Measurements from ENCODE around the gene CNTNAP5. TPM values are rescaled to one million over a fixed set of nuclear protein-coding genes. Genes with fewer than 3 reads are reported as not detected.

Gene CNTNAP5
- total and polyA plus RNA-seq, 2 of the 13 experiments (the other 11 are each of a cell fraction or from before 2014, with no cell fraction given): not detected

DNA sequence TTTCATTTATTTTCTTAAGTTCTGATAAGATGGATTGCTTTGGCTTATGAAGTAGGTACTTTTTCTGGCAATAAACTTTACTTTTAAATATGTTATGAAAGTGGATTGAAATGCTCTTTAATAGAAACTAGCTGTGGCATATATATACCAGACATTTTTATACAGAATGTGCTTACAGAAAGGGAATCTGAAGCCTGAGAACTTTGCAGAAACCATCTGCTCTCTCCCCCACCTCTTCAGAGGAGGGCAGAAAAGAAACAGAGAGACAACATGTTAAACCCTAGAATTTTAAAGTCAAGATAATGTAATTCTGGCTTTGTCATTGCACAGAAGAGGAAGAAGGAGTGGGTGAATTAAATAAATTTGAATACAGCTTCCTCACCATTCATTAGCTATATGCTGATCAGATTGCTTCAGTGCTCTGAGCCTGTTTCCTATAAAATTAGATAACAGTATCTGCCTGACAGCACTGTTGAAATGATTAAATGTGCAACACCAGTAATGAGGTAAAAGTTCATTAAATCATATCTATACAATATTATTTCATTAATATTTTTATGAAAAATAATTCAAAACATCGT lies 247.3 kb downstream of the CNTNAP5 start (continued):
- TF ChIP-seq NCOR1 (IDR thresholded peaks at IDR 0.05; ENCODE audit: borderline replicate concordance, low read length): no peak

DNA sequence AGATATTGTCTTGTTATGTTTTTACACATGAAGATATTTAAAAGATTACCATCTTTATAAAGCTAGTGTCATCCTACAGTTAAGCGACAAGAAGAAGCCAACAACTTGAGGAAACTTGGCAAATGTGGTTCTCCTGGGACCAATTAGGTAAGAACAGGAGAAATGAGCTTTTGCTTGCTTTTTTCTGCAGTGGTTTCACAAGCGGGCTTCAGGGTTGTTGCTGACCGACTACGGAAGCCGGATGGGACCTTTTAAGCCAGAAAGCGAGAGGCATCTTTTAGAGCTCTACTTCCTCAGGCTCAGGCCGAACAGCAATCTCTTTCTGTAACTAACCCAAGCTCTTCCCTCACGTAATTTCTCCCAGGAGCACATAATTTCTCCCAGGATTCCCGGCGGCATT lies 256.5 kb downstream of the CNTNAP5 start:
- Histone ChIP-seq H3K4me2 (ENCODE audit: low read depth, low read length) (no peak overlapping the region), H3K27ac (ENCODE audit: extremely low read length, insufficient read depth, low read length) (no peak overlapping the region), H3K4me3 (replicated peaks in 1 of 3; ENCODE audit: insufficient read depth in 1 of 3, low read depth in 2 of 3, low read length in 3 of 3) (no peak overlapping the region), H3K9ac (ENCODE audit: insufficient read depth, low read depth, low read length) (no peak overlapping the region), H4K20me1 (ENCODE audit: insufficient read depth, low read length) (no peaks in the 10 kb centered on the region), H3K4me1 (ENCODE audit: insufficient read depth, low read length) (no peaks in the 10 kb centered on the region), H3K79me2 (ENCODE audit: insufficient read depth, low read length) (no peaks in the 10 kb centered on the region), H2AFZ (ENCODE audit: low read length) (no peak overlapping the region), H3K9me3 (ENCODE audit: low read length) (no peaks in the 10 kb centered on the region), H3K27me3 (ENCODE audit: control insufficient read depth in 1 of 2, insufficient read depth in 2 of 2, low read length in 2 of 2) (no peaks in the 10 kb centered on the region), H3K36me3 (replicated peaks in 1 of 2; ENCODE audit: control insufficient read depth in 1 of 2, insufficient read depth in 2 of 2, low read length in 2 of 2) (no peaks in the 10 kb centered on the region)
- ChIA-PET CTCF (ENCODE audit: low intra/inter-chr PET ratio, low total read pairs) (no interaction called here), POLR2A (no interaction called here)
- DNase-seq (ENCODE audit: low spot score) (no peak), ATAC-seq (no peak), FAIRE-seq (no peak)
- in situ Hi-C loops (cut with HindIII; ENCODE audit: extremely low pct_ligation_motif_present, low pct_unique_long_range_greater_than_20kb) (no loop called here), intact Hi-C loops (cut with micrococcal nuclease; ENCODE audit: unreplicated experiment) (no loop called here)
- WGBS (ENCODE audit: low lambda C conversion rate): 17% methylated on average over 9 of the region's 10 CpGs
- BruUV-seq (replicated peaks): no TSS peak
- TF ChIP-seq CHD2 (IDR thresholded peaks at IDR 0.05; ENCODE audit: low read depth, low read length) (no peak), SP1 (IDR thresholded peaks at IDR 0.05) (no peak), SP1 (CRISPR knock-in tag; IDR thresholded peaks at IDR 0.05) (no peak), ZNF747 (CRISPR knock-in tag; IDR thresholded peaks at IDR 0.05; ENCODE audit: borderline replicate concordance) (no peak), ARHGAP35 (CRISPR knock-in tag; IDR thresholded peaks at IDR 0.05; ENCODE audit: borderline replicate concordance) (no peak), ZNF468 (CRISPR knock-in tag; IDR thresholded peaks at IDR 0.05) (no peak), FOXK2 (IDR thresholded peaks at IDR 0.05) (no peak), ZNF337 (CRISPR knock-in tag; IDR thresholded peaks at IDR 0.05; ENCODE audit: borderline replicate concordance, low read depth) (no peak), CC2D1A (CRISPR knock-in tag; IDR thresholded peaks at IDR 0.05) (no peak), SIN3A (IDR thresholded peaks at IDR 0.05; ENCODE audit: borderline replicate concordance, low read depth, low read length) (no peak), ZNF136 (CRISPR knock-in tag; IDR thresholded peaks at IDR 0.05; ENCODE audit: low read depth) (no peak), HNRNPUL1 (IDR thresholded peaks at IDR 0.05; ENCODE audit: low read depth, low read length) (no peak)
- TF ChIP-seq, protein P1, sequence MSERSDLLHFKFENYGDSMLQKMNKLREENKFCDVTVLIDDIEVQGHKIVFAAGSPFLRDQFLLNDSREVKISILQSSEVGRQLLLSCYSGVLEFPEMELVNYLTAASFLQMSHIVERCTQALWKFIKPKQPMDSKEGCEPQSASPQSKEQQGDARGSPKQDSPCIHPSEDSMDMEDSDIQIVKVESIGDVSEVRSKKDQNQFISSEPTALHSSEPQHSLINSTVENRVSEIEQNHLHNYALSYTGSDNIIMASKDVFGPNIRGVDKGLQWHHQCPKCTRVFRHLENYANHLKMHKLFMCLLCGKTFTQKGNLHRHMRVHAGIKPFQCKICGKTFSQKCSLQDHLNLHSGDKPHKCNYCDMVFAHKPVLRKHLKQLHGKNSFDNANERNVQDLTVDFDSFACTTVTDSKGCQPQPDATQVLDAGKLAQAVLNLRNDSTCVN (CRISPR knock-in tag; IDR thresholded peaks at IDR 0.05; ENCODE audit: borderline replicate concordance): no peak
